Fibroblast of the aortic adventitia (primary cell): ENCODE results near the gene NEU1. TPM values are rescaled to one million over a fixed set of nuclear protein-coding genes. Genes with fewer than 3 reads are reported as not detected.
"Not testable (repeated sequence)": the region's sequence is repeated elsewhere in the genome, so short reads cannot be mapped to it uniquely, and the experiment has no call there.

Experiments
- DNase-seq: peaks from one replicate; pipeline ENCODE4 v3.0.0-alpha.2; 2010; ENCODE audit warnings: low read depth
- H3K4me3 ChIP-seq: 2 replicates; pipeline ENCODE4 v1.5.1; 2011; ENCODE audit warnings: low read depth, mild to moderate bottlenecking, control low read depth, low read length, moderate library complexity
- small RNA-seq: library from RNA; depleted of rRNA; stranded (forward); fragments of <200 nt; gene quantifications from one replicate; pipeline ENCODE3, GENCODE V24; 2012
- total RNA-seq: library from RNA; depleted of rRNA; stranded (reverse); fragments of >200 nt; gene quantifications from 2 replicates; pipeline ENCODE4 v1.2.3, GENCODE V29; 2012; ENCODE audit warnings: low replicate concordance
- TF ChIP-seq, protein P1 (sequence below): IDR thresholded peaks from 2 replicates; pipeline ENCODE4 v1.5.1; 2011; ENCODE audit warnings: mild to moderate bottlenecking, low read length, control low read depth, inconsistent platforms; ENCODE audit not compliant: insufficient read depth

The NEU1 gene
- total RNA-seq, 1 donor = 35.8 TPM

DNA sequence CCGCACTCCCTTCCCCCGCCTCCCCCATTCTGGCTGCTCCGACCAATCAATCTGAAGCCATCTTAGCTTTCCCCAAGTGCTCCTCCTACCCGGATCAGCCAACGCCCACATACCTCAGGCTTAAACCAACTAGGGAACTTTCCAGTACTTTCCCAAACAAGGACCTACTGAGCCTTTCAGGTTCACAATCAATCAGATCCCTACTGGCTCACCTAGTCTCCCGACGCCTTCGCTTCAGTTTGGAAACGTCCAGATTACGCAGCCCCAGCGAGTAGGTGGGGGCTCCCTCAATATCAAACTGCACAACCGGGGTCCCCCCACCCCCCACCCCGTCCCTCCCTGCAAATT is 48.0 kb downstream of the NEU1 start:
- TF ChIP-seq, protein P1, sequence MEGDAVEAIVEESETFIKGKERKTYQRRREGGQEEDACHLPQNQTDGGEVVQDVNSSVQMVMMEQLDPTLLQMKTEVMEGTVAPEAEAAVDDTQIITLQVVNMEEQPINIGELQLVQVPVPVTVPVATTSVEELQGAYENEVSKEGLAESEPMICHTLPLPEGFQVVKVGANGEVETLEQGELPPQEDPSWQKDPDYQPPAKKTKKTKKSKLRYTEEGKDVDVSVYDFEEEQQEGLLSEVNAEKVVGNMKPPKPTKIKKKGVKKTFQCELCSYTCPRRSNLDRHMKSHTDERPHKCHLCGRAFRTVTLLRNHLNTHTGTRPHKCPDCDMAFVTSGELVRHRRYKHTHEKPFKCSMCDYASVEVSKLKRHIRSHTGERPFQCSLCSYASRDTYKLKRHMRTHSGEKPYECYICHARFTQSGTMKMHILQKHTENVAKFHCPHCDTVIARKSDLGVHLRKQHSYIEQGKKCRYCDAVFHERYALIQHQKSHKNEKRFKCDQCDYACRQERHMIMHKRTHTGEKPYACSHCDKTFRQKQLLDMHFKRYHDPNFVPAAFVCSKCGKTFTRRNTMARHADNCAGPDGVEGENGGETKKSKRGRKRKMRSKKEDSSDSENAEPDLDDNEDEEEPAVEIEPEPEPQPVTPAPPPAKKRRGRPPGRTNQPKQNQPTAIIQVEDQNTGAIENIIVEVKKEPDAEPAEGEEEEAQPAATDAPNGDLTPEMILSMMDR = no peak
- peak; percentile 99 for DNase-seq
- peak overlapping the region; percentile 68 for H3K4me3 ChIP-seq

DNA sequence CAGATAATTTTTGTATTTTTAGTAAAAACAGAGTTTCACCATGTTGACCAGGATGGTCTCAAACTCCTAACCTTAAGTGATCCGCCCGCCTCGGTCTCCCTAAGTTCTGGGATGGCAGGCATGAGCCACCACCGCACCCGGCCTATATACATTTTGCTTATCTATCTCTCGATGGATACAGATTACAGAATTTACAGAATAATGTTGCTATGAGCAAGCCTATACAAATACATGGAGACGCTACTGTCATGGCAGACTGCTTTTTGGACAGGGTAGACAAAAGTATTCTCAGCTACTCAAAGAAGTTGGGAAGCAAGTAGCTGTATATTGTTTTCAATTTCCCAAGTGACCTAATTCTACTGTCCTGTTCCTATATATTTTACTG is 49.2 kb downstream of the NEU1 start:
- H3K4me3 ChIP-seq = no peak overlapping the region
- no peak for DNase-seq
- TF ChIP-seq, protein P1 = no peak

DNA sequence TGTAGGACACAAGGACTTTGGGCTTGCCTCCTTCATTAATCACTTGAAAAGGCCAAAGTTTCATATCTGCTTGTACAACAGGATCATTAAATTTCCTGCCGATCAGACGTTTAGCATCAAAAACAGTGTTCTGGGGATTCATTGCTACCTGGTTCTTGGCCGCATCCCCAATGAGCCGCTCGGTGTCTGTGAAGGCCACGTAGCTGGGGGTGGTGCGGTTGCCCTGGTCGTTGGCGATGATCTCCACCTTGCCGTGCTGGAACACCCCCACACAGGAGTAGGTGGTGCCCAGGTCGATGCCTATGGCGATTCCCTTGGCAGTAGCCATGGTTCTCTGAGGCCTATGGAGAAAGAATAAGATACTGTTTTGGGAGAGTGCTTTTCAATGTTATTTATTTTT is 51.0 kb downstream of the NEU1 start:
- DNase-seq = no peak
- no peak overlapping the region for H3K4me3 ChIP-seq
- TF ChIP-seq, protein P1 = no peak

DNA sequence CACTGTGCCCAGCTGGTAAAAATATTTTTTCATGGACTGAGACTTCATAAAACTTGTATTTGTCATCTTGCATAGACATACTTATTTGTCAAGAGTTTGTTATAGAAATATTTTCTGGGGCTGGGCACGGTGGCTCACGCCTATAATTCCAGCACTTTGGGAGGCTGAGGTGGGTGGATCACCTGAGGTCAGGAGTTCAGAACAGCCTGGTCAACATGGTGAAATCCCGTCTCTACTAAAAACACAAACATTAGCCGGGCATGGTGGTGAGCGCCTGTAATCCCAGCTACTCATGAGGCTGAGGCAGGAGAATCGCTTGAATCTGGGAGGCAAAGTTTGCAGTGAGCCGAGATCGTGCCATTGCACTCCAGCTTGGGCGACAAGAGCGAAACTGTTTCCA is 54.0 kb downstream of the NEU1 start:
- not testable (repeated sequence) for H3K4me3 ChIP-seq, DNase-seq

Small RNAs within 50 kb of the gene (small RNA-seq; reads per million reads assigned to genes)
- gene SNORD48 (23.7 reads per million, percentile 96 among the genes with 10 or more reads in this experiment), gene SNORD52 (not detected)

Other genes with a start within 250 kb of the NEU1 start
- gene AIF1, start 247.6 kb downstream of the NEU1 start, total RNA-seq = not detected in 2 replicates
- 24.0 and 68.0 TPM in 2 replicates for gene PRRC2A, start 242.1 kb downstream of the NEU1 start, total RNA-seq
- gene BAG6, start 210.2 kb downstream of the NEU1 start, total RNA-seq = 109 and 161 TPM in 2 replicates
- 2.0 TPM in 1 of 2 replicates, not detected in the other for gene APOM, start 206.9 kb downstream of the NEU1 start, total RNA-seq
- 18.4 and 26.3 TPM in 2 replicates for gene C6orf47, start 202.0 kb downstream of the NEU1 start, total RNA-seq
- 19.9 and 69.8 TPM in 2 replicates for gene GPANK1, start 197.8 kb downstream of the NEU1 start, total RNA-seq
- 134 and 214 TPM in 2 replicates for gene CSNK2B, start 196.7 kb downstream of the NEU1 start, total RNA-seq
- 2.8 and 4.5 TPM in 2 replicates for gene LY6G5B, start 192.8 kb downstream of the NEU1 start, total RNA-seq
- 1.1 TPM in 1 of 2 replicates, not detected in the other for gene LY6G5C, start 181.8 kb downstream of the NEU1 start, total RNA-seq
- 23.5 and 27.1 TPM in 2 replicates for gene ABHD16A, start 159.5 kb downstream of the NEU1 start, total RNA-seq
- not detected in 2 replicates for gene LY6G6F, start 156.0 kb downstream of the NEU1 start, total RNA-seq
- not detected in 2 replicates for gene LY6G6D, start 147.5 kb downstream of the NEU1 start, total RNA-seq
- gene LY6G6C, start 141.1 kb downstream of the NEU1 start, total RNA-seq = not detected in 2 replicates
- not detected in 2 replicates for gene MPIG6B, start 139.4 kb downstream of the NEU1 start, total RNA-seq
- gene DDAH2, start 133.5 kb downstream of the NEU1 start, total RNA-seq = 70.5 and 223 TPM in 2 replicates
- gene CLIC1, start 126.3 kb downstream of the NEU1 start, total RNA-seq = 174 and 576 TPM in 2 replicates
- gene MSH5, start 122.8 kb downstream of the NEU1 start, total RNA-seq = 3.1 and 23.0 TPM in 2 replicates
- gene SAPCD1, start 100.2 kb downstream of the NEU1 start, total RNA-seq = 0.90 and 6.2 TPM in 2 replicates
- gene VWA7, start 85.5 kb downstream of the NEU1 start, total RNA-seq = 0.36 and 0.90 TPM in 2 replicates
- 19.6 and 68.8 TPM in 2 replicates for gene VARS1, start 67.1 kb downstream of the NEU1 start, total RNA-seq
- gene LSM2, start 55.9 kb downstream of the NEU1 start, total RNA-seq = 49.5 and 88.3 TPM in 2 replicates
- 1.4 and 2.4 TPM in 2 replicates for gene HSPA1L, start 47.5 kb downstream of the NEU1 start, total RNA-seq
- 52.8 and 76.9 TPM in 2 replicates for gene HSPA1A, start 47.3 kb downstream of the NEU1 start, total RNA-seq
- gene HSPA1B, start 35.1 kb downstream of the NEU1 start, total RNA-seq = 62.0 and 112 TPM in 2 replicates
- gene SLC44A4, start 16.2 kb upstream of the NEU1 start, total RNA-seq = 0.27 TPM in 1 of 2 replicates, not detected in the other
- 37.9 and 62.0 TPM in 2 replicates for gene EHMT2, start 34.9 kb upstream of the NEU1 start, total RNA-seq
- 3.3 and 3.8 TPM in 2 replicates for gene ZBTB12, start 39.3 kb upstream of the NEU1 start, total RNA-seq
- gene C2, start 64.9 kb upstream of the NEU1 start, total RNA-seq = 4.4 and 48.2 TPM in 2 replicates
- 32.9 and 39.1 TPM in 2 replicates for gene CFB, start 83.3 kb upstream of the NEU1 start, total RNA-seq
- 36.6 and 109 TPM in 2 replicates for gene NELFE, start 96.2 kb upstream of the NEU1 start, total RNA-seq
- 30.7 and 42.8 TPM in 2 replicates for gene SKIC2, start 96.4 kb upstream of the NEU1 start, total RNA-seq
- gene DXO, start 109.3 kb upstream of the NEU1 start, total RNA-seq = 15.9 and 28.8 TPM in 2 replicates
- gene C4A, start 119.2 kb upstream of the NEU1 start, total RNA-seq = 5.2 and 33.5 TPM in 2 replicates
- gene C4B, start 152.0 kb upstream of the NEU1 start, total RNA-seq = 4.1 and 19.4 TPM in 2 replicates
- 0.09 and 1.3 TPM in 2 replicates for gene CYP21A2, start 175.6 kb upstream of the NEU1 start, total RNA-seq
- gene TNXB, start 246.5 kb upstream of the NEU1 start, total RNA-seq = 54.0 and 315 TPM in 2 replicates